Stimulated activated CD4-positive, alpha-beta T cell treated with anti-CD3 and anti-CD28 coated beads, Interleukin-12 subunit alpha, Interleukin-12 subunit beta, amount 100 ng/mL, for 48 hours (primary cell): ENCODE results near the gene GPR25.

Experiments
- DNase-seq, 3 donors: peaks; one replicate each; pipeline ENCODE4 v3.0.0-alpha.2; 2020; ENCODE audit warnings: low read depth in 2 of 3, low spot score in 1 of 3

GPR25 gene

GRCh38 chr1:200873116-200873670 lies 412 bp downstream of the GPR25 start:
- DNase-seq, result no peak

GRCh38 chr1:200873671-200874397 lies 1.1 kb downstream of the GPR25 start:
- DNase-seq, result no peak

- DNase-seq, result no peak
Observed at GRCh38 chr1:200874694-200875093, 1.9 kb downstream of the GPR25 start.

GRCh38 chr1:200875416-200875815 lies 2.6 kb downstream of the GPR25 start:
- no peak for DNase-seq

GRCh38 chr1:200877010-200877409 lies 4.2 kb downstream of the GPR25 start:
- no peak for DNase-seq

GRCh38 chr1:200877839-200878551 lies 5.2 kb downstream of the GPR25 start:
- DNase-seq, result peak; percentile 34 to 46 (median 39)

- peak in 1 of 3 donors; percentile 30 for DNase-seq
Observed at GRCh38 chr1:200880212-200880611, 7.4 kb downstream of the GPR25 start.

- DNase-seq, result no peak
Observed at GRCh38 chr1:200883118-200883517, 10.3 kb downstream of the GPR25 start.

- DNase-seq, result no peak
Observed at GRCh38 chr1:200885623-200886402, 13.0 kb downstream of the GPR25 start.

GRCh38 chr1:200886594-200886993 lies 13.8 kb downstream of the GPR25 start:
- DNase-seq, result no peak

- DNase-seq, result no peak
Observed at GRCh38 chr1:200887036-200887435, 14.3 kb downstream of the GPR25 start.

GRCh38 chr1:200887772-200888348 lies 15.1 kb downstream of the GPR25 start:
- DNase-seq, result no peak

GRCh38 chr1:200888349-200888838 lies 15.6 kb downstream of the GPR25 start:
- DNase-seq, result peak; percentile 35 to 45 (median 40)

- no peak for DNase-seq
Observed at GRCh38 chr1:200889571-200889970, 16.8 kb downstream of the GPR25 start.

GRCh38 chr1:200890027-200890426 lies 17.2 kb downstream of the GPR25 start:
- no peak for DNase-seq

- no peak for DNase-seq
Observed at GRCh38 chr1:200890818-200891773, 18.3 kb downstream of the GPR25 start.

GRCh38 chr1:200891774-200892157 lies 19.0 kb downstream of the GPR25 start:
- DNase-seq, result no peak

- no peak for DNase-seq
Observed at GRCh38 chr1:200892546-200892945, 19.8 kb downstream of the GPR25 start.

- DNase-seq, result no peak
Observed at GRCh38 chr1:200892958-200893357, 20.2 kb downstream of the GPR25 start.

GRCh38 chr1:200893411-200893901 lies 20.7 kb downstream of the GPR25 start:
- DNase-seq, result no peak
